Measurements from ENCODE around the gene HSDL1.
A peak's percentile ranks its signal among the peaks of the same experiment; 100 is the strongest.
"Not testable (repeated sequence)": the region's sequence is repeated elsewhere in the genome, so short reads cannot be mapped to it uniquely, and the experiment has no call there.

Gene HSDL1

GRCh38 chr16:84137769-84138357 is 7.1 kb downstream of the HSDL1 start:
- DNase-seq = no peak

GRCh38 chr16:84137287-84137686 is 7.7 kb downstream of the HSDL1 start:
- no peak for DNase-seq

DNA sequence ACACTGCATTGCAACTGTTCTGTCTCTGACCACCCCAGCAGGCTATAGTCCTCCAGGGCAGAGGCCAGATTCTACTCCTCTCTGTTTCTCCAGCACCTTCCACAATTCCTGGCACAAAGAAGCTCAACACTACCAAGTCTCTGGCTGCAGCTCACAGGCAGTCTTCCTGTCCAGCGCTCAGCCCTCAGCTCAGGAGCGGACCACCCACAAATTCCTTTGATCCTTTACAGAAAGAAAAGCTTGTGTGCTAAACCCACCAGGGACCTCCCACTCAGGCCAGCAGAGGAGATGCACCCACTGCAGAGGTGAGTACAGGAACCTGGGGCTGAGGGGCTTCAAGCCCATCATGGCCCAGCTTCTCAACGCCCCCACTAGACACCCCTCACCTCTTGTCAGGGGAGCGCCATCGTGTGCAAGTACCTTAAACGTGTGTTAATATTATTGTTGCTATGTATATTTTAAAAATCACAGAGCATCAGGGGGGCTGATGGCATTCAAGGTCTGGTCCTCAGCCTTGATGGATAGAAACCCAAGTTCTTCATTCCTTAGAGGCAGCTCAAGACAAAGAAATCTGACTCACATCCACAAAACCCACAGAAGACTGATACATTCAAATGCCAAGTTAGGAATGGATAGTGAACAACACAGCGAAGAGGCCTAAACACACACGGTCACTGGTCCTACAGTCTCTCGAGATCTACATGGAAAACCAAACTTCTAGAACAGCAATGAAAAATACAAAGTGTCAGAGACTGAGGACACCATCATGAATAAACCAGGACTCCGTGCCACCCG is 8.4 kb downstream of the HSDL1 start:
- DNase-seq = no peak

- DNase-seq = no peak
These were observed 12.3 kb downstream of the HSDL1 start for GRCh38 chr16:84132527-84133285.

DNA sequence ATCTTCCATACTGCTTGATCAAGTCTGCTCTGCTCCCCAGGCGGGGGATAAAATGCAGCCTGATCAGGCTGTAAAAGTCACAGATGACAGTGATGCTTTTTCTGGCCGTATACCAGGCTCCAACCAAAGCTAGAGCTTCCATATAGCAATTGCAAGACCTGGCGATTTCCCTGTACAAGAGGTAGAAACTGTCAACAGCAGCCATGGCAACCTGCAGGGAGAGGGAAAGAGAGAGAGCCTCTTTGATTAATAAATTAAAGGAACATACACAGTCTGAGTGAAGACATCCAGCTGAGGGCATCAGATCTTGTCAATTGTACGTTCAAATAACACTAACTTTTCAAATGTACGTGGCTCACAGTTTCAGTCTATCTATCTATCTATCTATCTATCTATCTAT is 13.9 kb downstream of the HSDL1 start:
- DNase-seq = no peak

DNA sequence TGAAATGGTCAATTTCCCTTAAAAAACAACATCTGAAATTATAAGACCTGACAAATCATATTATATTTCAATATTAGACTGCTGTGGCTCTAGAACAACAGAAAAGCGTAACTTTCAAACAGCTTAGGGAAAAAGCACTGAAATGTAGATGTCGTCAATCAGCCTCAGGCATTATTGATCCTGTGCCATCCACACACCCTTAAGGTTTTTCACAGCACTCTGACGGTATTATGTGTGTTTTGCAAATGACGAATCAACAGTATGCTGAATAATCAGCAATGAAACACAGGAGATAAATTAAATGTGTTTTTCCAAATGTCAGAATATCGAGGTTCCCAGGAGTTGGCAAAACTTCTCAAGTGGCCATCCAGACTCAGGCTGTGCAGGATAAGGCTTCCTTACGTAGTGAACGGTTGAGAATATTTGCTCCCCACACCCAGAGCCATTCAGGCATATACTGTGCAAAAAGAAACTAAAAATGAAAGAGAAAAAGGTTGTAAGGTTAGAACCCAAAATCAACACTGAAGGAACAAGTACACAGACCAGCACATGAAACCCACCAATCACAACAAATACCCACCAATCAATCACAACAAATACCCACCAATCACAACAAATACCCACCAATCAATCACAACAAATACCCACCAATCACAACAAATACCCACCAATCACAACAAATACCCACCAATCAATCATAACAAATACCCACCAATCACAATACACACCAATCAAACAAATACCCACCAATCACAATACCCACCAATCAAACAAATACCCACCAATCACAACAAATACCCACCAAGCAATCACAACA is 20.5 kb downstream of the HSDL1 start:
- no peak for DNase-seq

DNA sequence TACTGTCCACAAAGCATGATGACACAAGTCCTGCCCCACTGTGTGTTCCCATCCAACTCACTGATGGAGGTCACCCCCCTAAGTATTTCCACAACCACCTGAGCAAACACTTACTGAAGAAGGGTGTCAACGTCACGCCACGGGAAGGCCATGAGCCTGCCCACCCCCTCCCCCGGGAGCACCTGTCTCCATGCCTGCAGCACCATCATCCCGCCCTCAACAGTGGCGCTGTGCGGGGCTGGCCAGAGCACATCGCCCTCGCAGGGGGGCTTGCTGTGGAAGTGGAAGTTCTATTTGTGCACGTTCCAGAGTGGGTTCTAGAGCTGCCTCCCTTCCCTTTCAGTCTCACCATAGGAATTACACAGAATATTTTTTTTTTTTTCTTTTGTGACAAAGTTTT is 24.0 kb downstream of the HSDL1 start:
- no peak for DNase-seq

DNA sequence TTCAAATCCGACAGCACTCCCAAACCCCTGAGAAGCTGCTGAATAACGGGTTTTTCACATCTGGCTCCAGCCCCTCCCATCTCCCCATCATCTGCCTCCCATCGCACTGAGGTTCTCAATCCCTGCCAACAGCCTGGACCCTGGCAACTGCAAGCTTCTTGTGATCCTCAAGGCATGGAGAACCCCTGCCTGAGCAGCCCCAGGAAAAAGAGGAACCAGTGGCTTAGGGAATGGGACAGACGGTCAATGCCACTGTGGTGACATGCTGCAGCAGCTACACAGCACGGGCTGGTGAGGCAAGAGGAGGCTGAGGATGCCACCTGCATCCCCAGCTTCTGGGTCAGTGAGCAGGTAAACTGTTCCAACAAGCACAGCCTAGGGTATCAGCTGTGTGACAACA is 25.0 kb downstream of the HSDL1 start:
- no peak for DNase-seq

- DNase-seq = no peak
These were observed 25.6 kb downstream of the HSDL1 start for GRCh38 chr16:84119368-84119767.

DNA sequence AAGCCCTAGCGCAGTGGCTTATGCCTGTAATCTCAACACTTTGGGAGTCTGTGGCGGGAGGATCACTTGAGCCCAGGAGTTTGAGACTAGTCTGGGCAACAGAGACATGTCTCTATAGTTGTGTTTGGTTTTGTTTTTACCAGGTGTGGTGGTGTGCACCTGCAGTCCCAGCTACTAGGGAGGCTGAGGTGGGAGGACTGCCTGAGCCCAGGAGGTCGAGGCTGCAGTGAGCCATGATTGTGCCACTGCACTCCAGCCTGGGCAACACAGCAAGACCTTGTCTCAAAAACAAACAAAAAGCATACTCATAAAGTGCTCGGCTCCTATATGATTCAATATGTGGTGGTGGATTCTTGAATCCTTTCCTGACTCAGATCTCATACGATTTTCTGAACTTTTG is 26.7 kb downstream of the HSDL1 start:
- not testable (repeated sequence) for DNase-seq

- no peak for DNase-seq
These were observed 27.5 kb downstream of the HSDL1 start for GRCh38 chr16:84117494-84117843.

GRCh38 chr16:84116720-84117493 is 28.1 kb downstream of the HSDL1 start, which contains the start of gene MBTPS1:
Gene MBTPS1, minus strand, starts transcription at chr16:84116942. Its CDS starts 15,159 bp downstream, at chr16:84101783.
- DNase-seq = peak; percentile 98

DNA sequence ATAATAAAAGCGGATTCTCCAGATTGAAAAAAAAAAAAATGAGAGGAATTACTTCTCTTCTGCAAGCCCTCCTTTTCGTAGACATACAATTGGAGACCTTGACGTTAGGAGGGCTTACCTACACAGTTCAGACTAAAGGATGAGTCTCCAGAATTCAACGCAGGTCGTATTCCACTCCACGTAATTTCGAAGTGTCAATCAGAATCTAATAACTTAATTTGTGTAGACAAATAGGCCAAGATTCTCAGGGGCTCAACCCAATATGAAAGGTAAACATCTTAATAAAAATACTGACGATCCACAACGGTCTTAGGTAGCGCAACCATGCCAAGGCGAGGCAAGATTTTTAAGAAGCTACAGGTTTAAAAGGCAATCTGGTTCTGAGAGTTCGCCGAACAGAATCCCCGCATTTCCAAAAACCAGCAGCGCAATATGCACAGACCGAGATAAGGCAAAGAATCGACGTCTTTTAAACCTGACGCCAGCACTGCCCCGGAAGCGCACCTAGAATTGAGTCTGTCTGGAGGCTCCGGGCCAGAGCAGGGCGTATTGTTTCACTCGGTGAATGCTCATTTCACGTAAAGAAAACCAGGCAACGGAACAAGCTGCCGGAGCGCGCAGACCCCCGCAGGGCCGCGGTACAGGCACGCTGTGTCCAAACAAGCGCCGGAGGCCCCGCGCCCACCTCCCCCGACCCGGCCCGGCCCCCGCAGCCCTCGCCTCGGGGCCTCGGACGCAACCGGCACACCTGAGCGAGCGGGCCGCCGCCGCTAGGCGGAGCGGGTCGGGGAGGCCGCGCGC is 28.9 kb downstream of the HSDL1 start:
- peak; percentile 63 for DNase-seq

DNA sequence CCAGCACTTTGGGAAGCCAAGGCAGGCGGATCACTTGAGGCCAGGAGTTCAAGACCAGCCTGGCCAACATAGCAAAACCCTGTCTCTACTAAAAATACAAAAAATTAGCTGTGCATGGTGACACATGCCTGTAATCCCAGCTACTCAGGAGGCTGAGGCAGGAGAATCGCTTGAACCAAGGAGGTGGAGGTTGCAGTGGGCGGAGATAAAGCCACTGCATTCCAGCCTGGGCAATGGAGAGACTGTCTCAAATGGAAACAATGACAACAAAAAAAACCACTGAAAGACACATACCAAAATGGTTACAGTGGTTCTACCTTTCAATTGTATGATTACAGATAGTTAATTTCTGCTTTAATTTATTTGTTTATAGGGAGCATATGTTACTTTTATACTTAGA is 33.0 kb downstream of the HSDL1 start:
- DNase-seq = not testable (repeated sequence)

- no peak for DNase-seq
These were observed 33.5 kb downstream of the HSDL1 start for GRCh38 chr16:84111525-84111924.

- no peak for DNase-seq
These were observed 34.5 kb downstream of the HSDL1 start for GRCh38 chr16:84110527-84110926.

DNA sequence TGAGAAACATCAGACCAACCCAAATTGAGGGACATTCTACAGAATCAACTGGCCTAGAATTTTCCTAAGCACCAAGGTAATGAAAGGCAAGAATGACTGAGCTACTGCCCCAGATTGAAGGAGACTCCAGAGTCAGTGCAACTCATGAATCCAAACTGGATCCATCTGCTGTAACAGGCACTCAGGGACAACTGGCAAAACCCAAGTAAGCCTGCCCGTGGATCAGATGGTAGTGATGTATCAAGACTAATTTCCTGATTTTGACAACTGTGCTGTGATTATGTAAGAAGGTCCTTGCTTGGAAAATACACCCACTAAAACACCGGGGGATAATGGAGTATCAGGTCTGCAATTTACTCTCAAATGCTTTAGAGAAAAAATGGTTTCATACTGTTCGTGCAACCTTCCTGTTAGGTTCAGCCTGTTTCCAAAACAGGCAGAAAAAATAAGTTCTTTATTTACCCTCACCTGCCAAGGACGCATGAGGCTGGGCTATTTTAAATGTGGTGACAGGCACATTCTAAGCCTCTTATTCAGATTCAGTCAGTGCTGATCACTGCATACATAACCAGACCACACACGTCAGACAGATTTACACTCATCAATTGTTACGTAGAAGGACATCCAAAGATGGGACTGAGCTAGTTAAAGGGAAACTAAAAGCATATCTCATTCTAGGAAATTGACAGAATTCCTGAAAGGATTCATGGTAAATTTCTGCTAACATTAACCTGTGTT is 35.2 kb downstream of the HSDL1 start:
- no peak for DNase-seq

GRCh38 chr16:84107921-84108320 is 37.1 kb downstream of the HSDL1 start:
- DNase-seq = no peak

DNA sequence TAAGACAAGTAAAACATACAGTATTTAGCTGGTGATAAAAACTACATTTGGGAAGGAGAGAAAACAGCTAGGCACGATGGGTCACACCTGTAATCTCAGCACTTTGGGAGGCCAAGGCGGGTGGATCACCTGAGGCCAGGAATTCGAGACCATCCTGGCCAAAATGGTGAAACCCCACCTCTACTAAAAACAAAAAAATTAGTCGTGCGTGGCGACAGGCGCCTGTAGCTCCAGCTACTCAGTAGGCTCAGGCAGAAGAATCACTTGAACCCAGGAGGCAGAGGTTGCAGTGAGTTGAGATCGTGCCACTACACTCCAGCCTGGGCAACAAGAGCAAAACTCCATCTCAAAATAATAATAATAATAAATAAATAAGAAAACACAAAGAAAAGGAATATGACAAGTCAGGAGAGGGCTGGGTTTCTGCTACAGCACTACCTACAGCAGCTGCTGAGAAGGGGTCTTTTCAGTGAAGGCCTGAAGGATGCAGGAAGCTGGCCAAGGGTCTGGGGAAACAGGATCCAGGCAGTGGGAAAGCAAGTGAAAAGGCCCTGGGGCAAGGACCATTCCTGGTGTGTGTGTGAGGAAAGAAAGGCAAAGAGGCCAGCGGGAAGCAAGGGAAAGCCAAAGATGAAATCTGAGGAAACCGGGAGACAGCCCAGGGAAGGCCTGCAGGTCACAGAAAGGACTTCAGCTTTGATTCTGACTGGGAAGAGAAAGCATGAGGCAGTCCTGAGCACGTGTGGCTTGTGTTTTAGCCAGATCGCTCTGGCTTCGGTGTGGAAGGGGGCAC is 38.8 kb downstream of the HSDL1 start:
- no peak for DNase-seq

- DNase-seq = no peak
These were observed 39.6 kb downstream of the HSDL1 start for GRCh38 chr16:84105301-84105815.

Measured in CD4-positive, alpha-beta T cell treated with Interleukin-12 subunit alpha and Interleukin-12 subunit beta, for 1 hour (primary cell).